Loucy (cell line): ENCODE results near the gene SPOCK2.

Experiments used
- EZH2phosphoT487 ChIP-seq: fragments of 200-600 bp; IDR thresholded peaks from 2 replicates; pipeline ENCODE4 v1.6.1; 2018; ENCODE audit warnings: antibody characterized with exemption, mild to moderate bottlenecking, moderate library complexity, borderline replicate concordance
- TF ChIP-seq, protein P1 (sequence below): fragments of 200-600 bp; sonication (generic); conservative IDR thresholded peaks from 2 replicates; pipeline ENCODE4 v1.5.1; 2014; ENCODE audit warnings: mild to moderate bottlenecking, antibody characterized with exemption, low read length

DNA sequence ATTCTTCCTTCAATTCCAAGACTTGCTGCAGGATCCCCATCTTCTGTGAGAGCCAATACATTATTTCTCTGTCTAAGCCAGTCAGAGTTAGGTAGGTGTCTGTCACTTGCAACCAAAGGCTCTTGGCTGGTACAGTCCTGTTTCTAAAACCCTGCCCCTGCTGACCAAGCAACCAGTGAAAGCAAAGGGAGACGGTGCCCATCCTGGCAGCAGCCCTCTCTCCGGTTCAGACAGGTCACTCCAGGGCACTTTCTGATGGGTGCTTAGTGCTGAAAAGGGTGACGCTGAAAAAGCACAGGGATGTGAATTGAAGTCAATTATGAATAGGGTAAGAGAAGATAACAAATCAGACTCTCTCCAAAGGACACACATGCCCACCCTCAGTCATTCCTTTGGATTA, 37.5 kb downstream of the SPOCK2 start:
- TF ChIP-seq, protein P1, sequence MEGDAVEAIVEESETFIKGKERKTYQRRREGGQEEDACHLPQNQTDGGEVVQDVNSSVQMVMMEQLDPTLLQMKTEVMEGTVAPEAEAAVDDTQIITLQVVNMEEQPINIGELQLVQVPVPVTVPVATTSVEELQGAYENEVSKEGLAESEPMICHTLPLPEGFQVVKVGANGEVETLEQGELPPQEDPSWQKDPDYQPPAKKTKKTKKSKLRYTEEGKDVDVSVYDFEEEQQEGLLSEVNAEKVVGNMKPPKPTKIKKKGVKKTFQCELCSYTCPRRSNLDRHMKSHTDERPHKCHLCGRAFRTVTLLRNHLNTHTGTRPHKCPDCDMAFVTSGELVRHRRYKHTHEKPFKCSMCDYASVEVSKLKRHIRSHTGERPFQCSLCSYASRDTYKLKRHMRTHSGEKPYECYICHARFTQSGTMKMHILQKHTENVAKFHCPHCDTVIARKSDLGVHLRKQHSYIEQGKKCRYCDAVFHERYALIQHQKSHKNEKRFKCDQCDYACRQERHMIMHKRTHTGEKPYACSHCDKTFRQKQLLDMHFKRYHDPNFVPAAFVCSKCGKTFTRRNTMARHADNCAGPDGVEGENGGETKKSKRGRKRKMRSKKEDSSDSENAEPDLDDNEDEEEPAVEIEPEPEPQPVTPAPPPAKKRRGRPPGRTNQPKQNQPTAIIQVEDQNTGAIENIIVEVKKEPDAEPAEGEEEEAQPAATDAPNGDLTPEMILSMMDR: no peak
- TF ChIP-seq EZH2phosphoT487: no peak
